SK-N-SH treated with all-trans-retinoic acid at 6 μM for 48 hours (cell line): ENCODE data around the gene PLEKHG5.

Source experiments
- ATAC-seq: fragments of 200-7000 bp; cut with Tn5 transposase; 3 replicates; pipeline ENCODE4 v1.9.1; 2020; ENCODE audit warnings: mild to moderate bottlenecking, moderate library complexity
- BACH2 ChIP-seq: fragments of 250-450 bp; sonication (Bioruptor Pico); IDR thresholded peaks from 2 replicates; pipeline ENCODE4 v1.9.0; 2021; ENCODE audit warnings: mild to moderate bottlenecking, borderline replicate concordance
- CSDC2 ChIP-seq: fragments of 250-450 bp; sonication (Bioruptor Pico); IDR thresholded peaks from 2 replicates; pipeline ENCODE4 v1.5.0; 2020; ENCODE audit warnings: mild to moderate bottlenecking, moderate library complexity
- ESRRG ChIP-seq: fragments of 250-450 bp; sonication (Bioruptor Pico); IDR thresholded peaks from 2 replicates; pipeline ENCODE4 v1.6.1; 2021; ENCODE audit warnings: mild to moderate bottlenecking
- GLIS3 ChIP-seq: fragments of 250-450 bp; sonication (Bioruptor Pico); IDR thresholded peaks from 2 replicates; pipeline ENCODE4 v1.5.0; 2020; ENCODE audit warnings: mild to moderate bottlenecking, moderate library complexity
- ISL1 ChIP-seq: fragments of 250-450 bp; sonication (Bioruptor Pico); IDR thresholded peaks from 2 replicates; pipeline ENCODE4 v2.1.2; 2022; ENCODE audit warnings: mild to moderate bottlenecking, moderate library complexity
- PPARA ChIP-seq: fragments of 250-450 bp; sonication (Bioruptor Pico); IDR thresholded peaks from 2 replicates; pipeline ENCODE4 v1.5.0; 2020; ENCODE audit warnings: mild to moderate bottlenecking, borderline replicate concordance
- RARB ChIP-seq: fragments of 250-450 bp; sonication (Bioruptor Pico); IDR thresholded peaks from 2 replicates; pipeline ENCODE4 v1.8.0; 2021; ENCODE audit warnings: mild to moderate bottlenecking, moderate library complexity
- SNAI2 ChIP-seq: fragments of 250-450 bp; sonication (Bioruptor Pico); IDR thresholded peaks from 2 replicates; pipeline ENCODE4 v1.5.0; 2020; ENCODE audit warnings: mild to moderate bottlenecking, moderate library complexity
- TCF4 ChIP-seq: fragments of 250-450 bp; sonication (Bioruptor Pico); IDR thresholded peaks from 2 replicates; pipeline ENCODE4 v1.8.0; 2021; ENCODE audit warnings: mild to moderate bottlenecking, moderate library complexity, borderline replicate concordance
- TOX ChIP-seq: fragments of 250-450 bp; sonication (Bioruptor Pico); IDR thresholded peaks from 2 replicates; pipeline ENCODE4 v1.8.0; 2021; ENCODE audit warnings: mild to moderate bottlenecking, moderate library complexity, borderline replicate concordance
- ZFP30 ChIP-seq: fragments of 450-650 bp; formaldehyde crosslinking; IDR thresholded peaks from 2 replicates; pipeline ENCODE4 v1.5.0; 2022; ENCODE audit warnings: mild to moderate bottlenecking, moderate library complexity
- ZNF565 ChIP-seq: fragments of 450-650 bp; formaldehyde crosslinking; conservative IDR thresholded peaks from 2 replicates; pipeline ENCODE4 v1.5.0; 2020; ENCODE audit warnings: low read depth, mild to moderate bottlenecking, moderate library complexity
- ZNF70 ChIP-seq: fragments of 450-650 bp; formaldehyde crosslinking; IDR thresholded peaks from 2 replicates; pipeline ENCODE4 v1.5.0; 2020; ENCODE audit warnings: mild to moderate bottlenecking, moderate library complexity
- ZNF8 ChIP-seq: fragments of 450-650 bp; formaldehyde crosslinking; IDR thresholded peaks from 2 replicates; pipeline ENCODE4 v1.5.0; 2020; ENCODE audit warnings: mild to moderate bottlenecking, moderate library complexity
- TF ChIP-seq, protein P1 (sequence below): fragments of 250-450 bp; sonication (Bioruptor Pico); IDR thresholded peaks from 2 replicates; pipeline ENCODE4 v1.8.0; 2021; ENCODE audit warnings: low read depth, mild to moderate bottlenecking, moderate library complexity, borderline replicate concordance
- TF ChIP-seq, protein P2 (sequence below): fragments of 250-450 bp; sonication (Bioruptor Pico); IDR thresholded peaks from 2 replicates; pipeline ENCODE4 v1.5.1; 2020; ENCODE audit warnings: low read depth, mild to moderate bottlenecking, moderate library complexity
- TF ChIP-seq, protein P3 (sequence below): fragments of 250-450 bp; sonication (Bioruptor Pico); IDR thresholded peaks from 2 replicates; pipeline ENCODE4 v1.8.0; 2020; ENCODE audit warnings: mild to moderate bottlenecking, moderate library complexity, borderline replicate concordance
- TF ChIP-seq, protein P4 (sequence below): fragments of 250-450 bp; sonication (Bioruptor Pico); IDR thresholded peaks from 2 replicates; pipeline ENCODE4 v1.5.1; 2021; ENCODE audit warnings: mild to moderate bottlenecking, moderate library complexity

PLEKHG5 gene

DNA sequence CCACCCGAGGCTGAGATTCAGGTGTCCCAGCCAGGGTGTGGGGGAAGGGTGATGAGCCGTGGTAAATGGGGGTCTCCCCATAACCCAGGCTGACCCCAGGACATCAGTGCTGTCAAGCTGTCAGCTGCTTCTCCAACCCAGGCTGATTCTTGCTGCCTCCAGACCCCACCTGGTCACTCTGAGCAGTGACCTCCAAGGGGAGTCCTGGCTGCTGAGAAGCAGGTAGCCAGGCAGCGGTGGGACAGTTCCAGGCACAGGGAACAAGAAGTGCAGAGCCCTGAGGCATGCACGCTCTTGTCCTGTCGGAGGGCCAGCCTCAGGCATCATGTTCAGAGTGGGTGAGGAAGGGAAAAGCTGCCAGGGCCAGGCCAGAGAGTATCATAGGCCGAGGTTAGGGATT is 65.8 kb downstream of the PLEKHG5 start:
- no peak for TF ChIP-seq ISL1 (CRISPR knock-in tag)
- TF ChIP-seq ZFP30 (CRISPR knock-in tag) = no peak
- TF ChIP-seq, protein P1, sequence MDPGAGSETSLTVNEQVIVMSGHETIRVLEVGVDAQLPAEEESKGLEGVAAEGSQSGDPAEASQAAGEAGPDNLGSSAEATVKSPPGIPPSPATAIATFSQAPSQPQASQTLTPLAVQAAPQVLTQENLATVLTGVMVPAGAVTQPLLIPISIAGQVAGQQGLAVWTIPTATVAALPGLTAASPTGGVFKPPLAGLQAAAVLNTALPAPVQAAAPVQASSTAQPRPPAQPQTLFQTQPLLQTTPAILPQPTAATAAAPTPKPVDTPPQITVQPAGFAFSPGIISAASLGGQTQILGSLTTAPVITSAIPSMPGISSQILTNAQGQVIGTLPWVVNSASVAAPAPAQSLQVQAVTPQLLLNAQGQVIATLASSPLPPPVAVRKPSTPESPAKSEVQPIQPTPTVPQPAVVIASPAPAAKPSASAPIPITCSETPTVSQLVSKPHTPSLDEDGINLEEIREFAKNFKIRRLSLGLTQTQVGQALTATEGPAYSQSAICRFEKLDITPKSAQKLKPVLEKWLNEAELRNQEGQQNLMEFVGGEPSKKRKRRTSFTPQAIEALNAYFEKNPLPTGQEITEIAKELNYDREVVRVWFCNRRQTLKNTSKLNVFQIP = no peak
- TF ChIP-seq ZNF8 = no peak
- TF ChIP-seq, all 23 proteins: peak for 0
- ATAC-seq = no peak

DNA sequence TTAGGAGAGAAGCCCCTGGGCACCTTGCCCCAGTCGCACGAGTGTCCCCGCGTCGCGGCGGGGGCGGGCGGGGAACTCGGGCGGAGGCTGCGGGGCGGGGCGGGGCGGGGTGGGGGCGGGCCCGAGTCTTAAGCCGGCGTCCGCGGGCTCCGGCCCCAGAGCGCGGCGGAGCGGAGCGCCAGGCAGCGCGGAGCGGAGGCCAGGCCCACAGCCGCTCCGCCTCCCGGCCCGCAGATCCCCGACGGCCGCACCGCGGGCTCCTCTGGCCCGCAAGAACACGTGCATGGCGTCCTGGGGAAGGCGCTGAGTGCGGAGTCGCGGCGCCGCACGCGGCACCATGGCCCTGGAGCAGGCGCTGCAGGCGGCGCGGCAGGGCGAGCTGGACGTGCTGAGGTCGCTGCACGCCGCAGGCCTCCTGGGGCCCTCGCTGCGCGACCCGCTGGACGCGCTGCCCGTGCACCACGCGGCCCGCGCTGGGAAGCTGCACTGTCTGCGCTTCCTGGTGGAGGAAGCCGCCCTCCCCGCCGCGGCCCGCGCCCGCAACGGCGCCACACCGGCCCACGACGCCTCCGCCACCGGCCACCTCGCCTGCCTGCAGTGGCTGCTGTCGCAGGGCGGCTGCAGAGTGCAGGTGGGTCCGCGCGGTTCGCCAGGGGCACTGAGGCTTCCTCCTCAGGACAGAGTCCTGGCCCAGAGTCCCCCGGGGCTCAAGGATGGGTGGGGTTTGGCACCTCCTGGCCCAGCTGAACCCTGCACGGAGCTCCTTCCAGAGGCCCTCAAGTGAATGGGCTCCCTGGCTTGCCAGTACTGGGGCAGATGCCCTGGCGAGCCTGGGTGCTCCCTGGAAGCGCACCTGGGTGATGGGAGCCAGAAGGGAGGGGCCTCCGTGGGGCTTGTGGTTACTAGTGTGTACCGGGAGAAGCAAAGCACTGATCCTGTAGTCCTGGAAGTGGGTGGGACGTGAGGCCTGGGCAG is 66.6 kb downstream of the PLEKHG5 start, which contains the start of gene ESPN:
Gene ESPN (plus strand): TSS at position 158 of the 975 bp plus-strand sequence. CDS start 180 bp downstream, at position 338.
- peak; percentile 25; the same call in 1 of the 3 replicates for ATAC-seq
- TF ChIP-seq PPARA (CRISPR knock-in tag) (no peak), ISL1 (CRISPR knock-in tag) (no peak), BACH2 (CRISPR knock-in tag) (no peak), ZNF70 (CRISPR knock-in tag) (no peak), GLIS3 (no peak), TOX (no peak), ZNF565 (CRISPR knock-in tag) (no peak), RARB (CRISPR knock-in tag) (no peak), TCF4 (CRISPR knock-in tag) (no peak), ZNF8 (no peak)
- TF ChIP-seq, protein P1 = no peak
- TF ChIP-seq, protein P2, sequence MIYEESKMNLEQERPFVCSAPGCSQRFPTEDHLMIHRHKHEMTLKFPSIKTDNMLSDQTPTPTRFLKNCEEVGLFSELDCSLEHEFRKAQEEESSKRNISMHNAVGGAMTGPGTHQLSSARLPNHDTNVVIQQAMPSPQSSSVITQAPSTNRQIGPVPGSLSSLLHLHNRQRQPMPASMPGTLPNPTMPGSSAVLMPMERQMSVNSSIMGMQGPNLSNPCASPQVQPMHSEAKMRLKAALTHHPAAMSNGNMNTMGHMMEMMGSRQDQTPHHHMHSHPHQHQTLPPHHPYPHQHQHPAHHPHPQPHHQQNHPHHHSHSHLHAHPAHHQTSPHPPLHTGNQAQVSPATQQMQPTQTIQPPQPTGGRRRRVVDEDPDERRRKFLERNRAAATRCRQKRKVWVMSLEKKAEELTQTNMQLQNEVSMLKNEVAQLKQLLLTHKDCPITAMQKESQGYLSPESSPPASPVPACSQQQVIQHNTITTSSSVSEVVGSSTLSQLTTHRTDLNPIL (CRISPR knock-in tag) = no peak
- TF ChIP-seq, protein P3, sequence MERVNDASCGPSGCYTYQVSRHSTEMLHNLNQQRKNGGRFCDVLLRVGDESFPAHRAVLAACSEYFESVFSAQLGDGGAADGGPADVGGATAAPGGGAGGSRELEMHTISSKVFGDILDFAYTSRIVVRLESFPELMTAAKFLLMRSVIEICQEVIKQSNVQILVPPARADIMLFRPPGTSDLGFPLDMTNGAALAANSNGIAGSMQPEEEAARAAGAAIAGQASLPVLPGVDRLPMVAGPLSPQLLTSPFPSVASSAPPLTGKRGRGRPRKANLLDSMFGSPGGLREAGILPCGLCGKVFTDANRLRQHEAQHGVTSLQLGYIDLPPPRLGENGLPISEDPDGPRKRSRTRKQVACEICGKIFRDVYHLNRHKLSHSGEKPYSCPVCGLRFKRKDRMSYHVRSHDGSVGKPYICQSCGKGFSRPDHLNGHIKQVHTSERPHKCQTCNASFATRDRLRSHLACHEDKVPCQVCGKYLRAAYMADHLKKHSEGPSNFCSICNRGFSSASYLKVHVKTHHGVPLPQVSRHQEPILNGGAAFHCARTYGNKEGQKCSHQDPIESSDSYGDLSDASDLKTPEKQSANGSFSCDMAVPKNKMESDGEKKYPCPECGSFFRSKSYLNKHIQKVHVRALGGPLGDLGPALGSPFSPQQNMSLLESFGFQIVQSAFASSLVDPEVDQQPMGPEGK (CRISPR knock-in tag) = no peak

DNA sequence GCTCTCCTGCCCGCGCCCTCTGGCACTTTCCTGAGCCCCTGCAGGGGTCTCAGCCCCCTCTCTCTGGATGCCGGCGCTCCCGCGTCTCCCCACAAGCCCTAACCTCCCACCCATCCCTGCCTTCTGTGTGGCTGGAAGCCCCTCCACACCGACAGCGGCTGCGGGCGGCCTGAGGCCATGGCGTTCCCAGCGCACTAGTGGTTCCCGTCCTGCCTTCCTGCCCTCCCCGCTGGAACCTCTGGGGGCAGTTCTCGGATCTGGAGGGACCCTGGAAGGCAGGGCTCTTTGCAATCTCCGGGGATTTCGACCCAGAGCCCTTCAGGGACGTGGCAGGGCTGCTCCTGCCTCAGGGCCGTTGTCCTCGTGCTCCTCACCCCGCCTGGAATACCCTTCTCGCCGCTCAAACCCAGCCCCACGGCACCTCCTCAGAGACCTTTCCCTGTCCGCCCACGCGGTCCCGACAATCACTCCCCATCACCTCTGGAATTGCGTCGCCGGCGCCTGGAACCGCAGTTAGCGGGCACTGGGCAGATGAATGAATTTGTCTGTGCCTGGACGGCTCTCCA is 67.4 kb downstream of the PLEKHG5 start:
- TF ChIP-seq ESRRG (CRISPR knock-in tag) = no peak
- TF ChIP-seq, protein P3 (CRISPR knock-in tag) = no peak
- no peak for TF ChIP-seq CSDC2 (CRISPR knock-in tag)
- no peak for TF ChIP-seq BACH2 (CRISPR knock-in tag)
- no peak for TF ChIP-seq PPARA (CRISPR knock-in tag)
- no peak for TF ChIP-seq TOX
- no peak for TF ChIP-seq TCF4 (CRISPR knock-in tag)
- no peak for TF ChIP-seq GLIS3
- TF ChIP-seq, protein P4, sequence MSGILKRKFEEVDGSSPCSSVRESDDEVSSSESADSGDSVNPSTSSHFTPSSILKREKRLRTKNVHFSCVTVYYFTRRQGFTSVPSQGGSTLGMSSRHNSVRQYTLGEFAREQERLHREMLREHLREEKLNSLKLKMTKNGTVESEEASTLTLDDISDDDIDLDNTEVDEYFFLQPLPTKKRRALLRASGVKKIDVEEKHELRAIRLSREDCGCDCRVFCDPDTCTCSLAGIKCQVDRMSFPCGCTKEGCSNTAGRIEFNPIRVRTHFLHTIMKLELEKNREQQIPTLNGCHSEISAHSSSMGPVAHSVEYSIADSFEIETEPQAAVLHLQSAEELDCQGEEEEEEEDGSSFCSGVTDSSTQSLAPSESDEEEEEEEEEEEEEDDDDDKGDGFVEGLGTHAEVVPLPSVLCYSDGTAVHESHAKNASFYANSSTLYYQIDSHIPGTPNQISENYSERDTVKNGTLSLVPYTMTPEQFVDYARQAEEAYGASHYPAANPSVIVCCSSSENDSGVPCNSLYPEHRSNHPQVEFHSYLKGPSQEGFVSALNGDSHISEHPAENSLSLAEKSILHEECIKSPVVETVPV = no peak
- TF ChIP-seq, protein P2 (CRISPR knock-in tag) = no peak
- no peak for TF ChIP-seq SNAI2 (CRISPR knock-in tag)
- TF ChIP-seq RARB (CRISPR knock-in tag) = no peak
- no peak for TF ChIP-seq ZNF565 (CRISPR knock-in tag)
- TF ChIP-seq ZNF8 = no peak
- no peak for TF ChIP-seq ZNF70 (CRISPR knock-in tag)
- peak; percentile 25; the same call in 2 of the 3 replicates for ATAC-seq
